ENCODE measurements around the gene AFAP1. TPM values are rescaled to one million over a fixed set of nuclear protein-coding genes. Genes with fewer than 3 reads are reported as not detected.
A peak's percentile ranks its signal among the peaks of the same experiment; 100 is the strongest.

The AFAP1 gene
- total and polyA plus RNA-seq, 2 of the 8 experiments (the other 6 are each of a cell fraction or from before 2014, with no cell fraction given) = 3.6 to 18.2 TPM

DNA sequence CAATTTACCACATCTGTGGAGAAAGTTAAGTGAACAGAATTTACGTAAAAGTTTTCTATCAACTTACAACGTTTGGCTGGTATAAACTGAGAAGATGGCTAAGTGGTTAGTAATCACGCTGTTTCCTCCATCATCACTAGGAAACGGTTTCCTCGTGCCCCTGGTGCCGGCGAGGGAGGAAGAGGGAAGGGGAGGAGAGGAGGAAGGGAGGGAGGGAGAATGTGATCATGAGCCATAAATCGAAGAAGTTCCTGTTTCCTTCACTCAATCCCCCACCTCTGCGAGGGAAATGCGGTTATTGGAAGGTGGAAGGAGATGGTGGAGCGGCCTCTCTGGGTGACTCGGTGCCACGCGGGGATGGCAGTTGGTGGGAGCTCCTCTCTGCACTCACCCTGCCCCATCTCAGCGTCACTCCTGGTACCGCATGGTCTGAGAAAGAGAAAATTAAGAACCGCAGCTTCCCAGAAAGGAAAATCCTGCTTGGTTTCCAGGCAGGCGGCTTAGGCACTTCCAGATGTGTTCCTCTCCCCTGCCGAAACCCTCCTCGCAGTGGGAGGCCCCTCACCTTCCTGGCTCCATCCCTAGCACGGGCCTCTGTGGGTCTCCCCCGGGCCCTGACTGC, 216.8 kb downstream of the AFAP1 start:
- Histone ChIP-seq H3K9ac (replicated peaks in 1 of 4; ENCODE audit: extremely low read depth in 1 of 4, low read depth in 3 of 4, low read length in 3 of 4) (no peak overlapping the region), H2BK5ac (ENCODE audit: low read depth, low read length) (no peak overlapping the region), H3K4me1 (replicated peaks in 1 of 4; ENCODE audit: control insufficient read depth in 3 of 4, insufficient read depth in 4 of 4, low read length in 3 of 4) (peaks cover 0 to 2% (median 0%) of the 10 kb centered on the region in 4 experiments; a peak in 2 of 7 replicates), H4K91ac (replicated peaks; ENCODE audit: insufficient read length, low read length) (no peak overlapping the region), H3K36me3 (ENCODE audit: control insufficient read depth in 2 of 4, insufficient read depth in 4 of 4, low read length in 3 of 4) (no peaks in the 10 kb centered on the region), H3K56ac (replicated peaks; ENCODE audit: insufficient read length, low read depth, low read length) (no peak overlapping the region), H2AK5ac (ENCODE audit: low read depth, low read length) (no peak overlapping the region), H3K4me3 (ENCODE audit: extremely low read depth in 1 of 4, insufficient read depth in 2 of 4, low read depth in 3 of 4, low read length in 4 of 4) (no peak overlapping the region), H2BK20ac (ENCODE audit: low read length) (no peak overlapping the region), H3K27me3 (replicated peaks in 1 of 4; ENCODE audit: control insufficient read depth in 3 of 4, extremely low read depth in 1 of 4, insufficient read depth in 3 of 4, low read length in 3 of 4) (peaks cover 0 to 4% (median 2%) of the 10 kb centered on the region in 4 experiments; a peak in 3 of 7 replicates), H2BK12ac (ENCODE audit: low read depth, low read length) (no peak overlapping the region), H4K20me1 (replicated peaks in 1 of 2; ENCODE audit: control insufficient read depth in 1 of 2, insufficient read depth in 2 of 2, low read length in 2 of 2) (peaks cover 0 to 8% of the 10 kb centered on the region in 2 experiments), H3K18ac (ENCODE audit: extremely low read depth, low read length) (no peak overlapping the region), H2BK15ac (ENCODE audit: low read length) (no peak overlapping the region), H3K23me2 (ENCODE audit: low read depth, low read length) (peaks cover 13% of the 10 kb centered on the region), H2BK120ac (replicated peaks; ENCODE audit: low read depth, low read length) (no peak overlapping the region), H2AFZ (ENCODE audit: low read length) (no peak overlapping the region), H3K79me2 (ENCODE audit: control insufficient read depth in 1 of 2, insufficient read depth in 2 of 2, low read length in 2 of 2) (no peaks in the 10 kb centered on the region), H3K4ac (replicated peaks; ENCODE audit: insufficient read length, low read depth, low read length) (no peak overlapping the region), H3K4me2 (ENCODE audit: insufficient read depth in 1 of 2, low read depth in 2 of 2, low read length in 2 of 2) (no peak overlapping the region), H3K23ac (ENCODE audit: insufficient read length) (no peak overlapping the region), H4K5ac (ENCODE audit: insufficient read length, low read depth, low read length) (no peak overlapping the region), H3K9me3 (ENCODE audit: insufficient read depth in 2 of 2, low read depth in 1 of 2, low read length in 1 of 2) (no peaks in the 10 kb centered on the region), H3K27ac (ENCODE audit: low read depth, low read length) (no peak overlapping the region), H4K8ac (ENCODE audit: extremely low read depth, insufficient read depth, low read length) (0 out of 2 replicates have a peak overlapping the region, but pooled peaks have one; percentile 23), H3K14ac (ENCODE audit: insufficient read length) (no peak overlapping the region), H3K79me1 (ENCODE audit: low read depth, low read length) (no peaks in the 10 kb centered on the region)
- TF ChIP-seq TAF1 (IDR thresholded peaks at IDR 0.05; ENCODE audit: low read depth, low read length) (no peak), SRF (IDR thresholded peaks at IDR 0.05; ENCODE audit: low read depth, low read length) (no peak), KDM1A (IDR thresholded peaks at IDR 0.05; ENCODE audit: borderline replicate concordance, low read length) (no peak), JUN (IDR thresholded peaks at IDR 0.05; ENCODE audit: low read depth, low read length) (no peak)
- FAIRE-seq (no peak), DNase-seq (ENCODE audit: low read depth in 1 of 2, low spot score in 2 of 2) (no peak)
- WGBS, 2 experiments (ENCODE audit: extremely low coverage in 1 of 2, insufficient coverage in 1 of 2, insufficient read length in 1 of 2, insufficient replicate concordance in 2 of 2, low coverage in 1 of 2, low lambda C conversion rate in 2 of 2, missing lambda C conversion rate in 1 of 2) = 87% methylated on average over 18 of the region's 22 CpGs; no CpG with 5 or more reads in 1 of the 2 experiments
- ChIA-PET CTCF (ENCODE audit: partially characterized antibody) (interaction anchor here (0.9 to 1.8 kb wide), 5 partner anchors 9 to 265 kb away, joined by 3 to 7 read pairs (median 6); no protein-coding TSS in a partner anchor), POLR2A (ENCODE audit: partially characterized antibody) (no interaction called here)

Measured in H1 (cell line).